Fibroblast of skin of right biceps (primary cell): Measurements from ENCODE around the gene TENM3.

ENCODE experiments used
- DNase-seq: peaks from one replicate; pipeline ENCODE4 v3.0.0-alpha.2; 2013

Gene TENM3

GRCh38 chr4:182415116-182415515, 171.9 kb downstream of the TENM3 start:
- no peak for DNase-seq

- no peak for DNase-seq
Measured at GRCh38 chr4:182416067-182416466, 172.9 kb downstream of the TENM3 start.

GRCh38 chr4:182418054-182418734, 175.0 kb downstream of the TENM3 start:
- no peak for DNase-seq

GRCh38 chr4:182420189-182420588, 177.0 kb downstream of the TENM3 start:
- no peak for DNase-seq

- DNase-seq, result no peak
Measured at GRCh38 chr4:182421753-182422152, 178.6 kb downstream of the TENM3 start.

- DNase-seq, result no peak
Measured at GRCh38 chr4:182425302-182425701, 182.1 kb downstream of the TENM3 start.

GRCh38 chr4:182426901-182427300, 183.7 kb downstream of the TENM3 start:
- no peak for DNase-seq

GRCh38 chr4:182427554-182427953, 184.4 kb downstream of the TENM3 start:
- DNase-seq, result peak; percentile 86

GRCh38 chr4:182429896-182430295, 186.7 kb downstream of the TENM3 start:
- DNase-seq, result no peak

GRCh38 chr4:182432819-182433218, 189.6 kb downstream of the TENM3 start:
- no peak for DNase-seq

- no peak for DNase-seq
Measured at GRCh38 chr4:182434720-182435119, 191.5 kb downstream of the TENM3 start.

- DNase-seq, result no peak
Measured at GRCh38 chr4:182435401-182435800, 192.2 kb downstream of the TENM3 start.

- DNase-seq, result no peak
Measured at GRCh38 chr4:182443070-182443469, 199.9 kb downstream of the TENM3 start.

- DNase-seq, result no peak
Measured at GRCh38 chr4:182447767-182448280, 204.6 kb downstream of the TENM3 start.

- peak; percentile 94 for DNase-seq
Measured at GRCh38 chr4:182448281-182449151, 205.3 kb downstream of the TENM3 start.

- DNase-seq, result no peak
Measured at GRCh38 chr4:182449186-182449929, 206.2 kb downstream of the TENM3 start.

GRCh38 chr4:182449930-182450439, 206.8 kb downstream of the TENM3 start:
- no peak for DNase-seq

GRCh38 chr4:182451441-182451840, 208.2 kb downstream of the TENM3 start:
- no peak for DNase-seq

GRCh38 chr4:182453830-182454229, 210.6 kb downstream of the TENM3 start:
- DNase-seq, result no peak

GRCh38 chr4:182454440-182455013, 211.3 kb downstream of the TENM3 start:
- no peak for DNase-seq

- no peak for DNase-seq
Measured at GRCh38 chr4:182465114-182465513, 221.9 kb downstream of the TENM3 start.

GRCh38 chr4:182465979-182466378, 222.8 kb downstream of the TENM3 start:
- DNase-seq, result no peak

- DNase-seq, result no peak
Measured at GRCh38 chr4:182470215-182470614, 227.0 kb downstream of the TENM3 start.
